ENCODE results near the gene ADAMTS6. TPM values are rescaled to one million over a fixed set of nuclear protein-coding genes. Genes with fewer than 3 reads are reported as not detected.
"Not testable (repeated sequence)": the region's sequence is repeated elsewhere in the genome, so short reads cannot be mapped to it uniquely, and the experiment has no call there.

Gene ADAMTS6
- total and polyA plus RNA-seq, 2 of the 13 experiments (the other 11 are each of a cell fraction or from before 2014, with no cell fraction given), result 3.1 to 8.2 TPM

GRCh38 chr5:65382582-65382981 is 99.1 kb downstream of the ADAMTS6 start:
- Histone ChIP-seq H3K9me3 (ENCODE audit: low read length) (no peaks in the 10 kb centered on the region), H3K4me3 (replicated peaks in 1 of 3; ENCODE audit: insufficient read depth in 1 of 3, low read depth in 2 of 3, low read length in 3 of 3) (no peak overlapping the region), H3K4me1 (ENCODE audit: insufficient read depth, low read length) (no peaks in the 10 kb centered on the region), H3K27ac (ENCODE audit: extremely low read length, insufficient read depth, low read length) (no peak overlapping the region), H3K4me2 (ENCODE audit: low read depth, low read length) (no peak overlapping the region), H3K27me3 (ENCODE audit: control insufficient read depth in 1 of 2, insufficient read depth in 2 of 2, low read length in 2 of 2) (no peaks in the 10 kb centered on the region), H2AFZ (ENCODE audit: low read length) (no peak overlapping the region), H4K20me1 (ENCODE audit: insufficient read depth, low read length) (no peaks in the 10 kb centered on the region), H3K9ac (ENCODE audit: insufficient read depth, low read depth, low read length) (no peak overlapping the region), H3K79me2 (ENCODE audit: insufficient read depth, low read length) (no peaks in the 10 kb centered on the region), H3K36me3 (replicated peaks in 1 of 2; ENCODE audit: control insufficient read depth in 1 of 2, insufficient read depth in 2 of 2, low read length in 2 of 2) (no peaks in the 10 kb centered on the region)
- FAIRE-seq (no peak), ATAC-seq (peak; percentile 47; the same call in 2 of the 3 replicates), DNase-seq (ENCODE audit: low spot score) (no peak)
- BruUV-seq (replicated peaks), result no TSS peak
- intact Hi-C loops (cut with micrococcal nuclease; ENCODE audit: unreplicated experiment) (no loop called here), in situ Hi-C loops (cut with HindIII; ENCODE audit: extremely low pct_ligation_motif_present, low pct_unique_long_range_greater_than_20kb) (no loop called here)
- TF ChIP-seq POGZ (CRISPR knock-in tag; IDR thresholded peaks at IDR 0.05), result no peak
- no peak for TF ChIP-seq ZNF501 (CRISPR knock-in tag; IDR thresholded peaks at IDR 0.05)
- peak; percentile 36; the same call in 1 of the 2 replicates for TF ChIP-seq STAG1 (CRISPR knock-in tag; IDR thresholded peaks at IDR 0.05)
- ChIA-PET CTCF (ENCODE audit: low intra/inter-chr PET ratio, low total read pairs) (no interaction called here), POLR2A (no interaction called here)
- 33% methylated on average over 1 of the region's 1 CpG for WGBS (ENCODE audit: low lambda C conversion rate)

DNA sequence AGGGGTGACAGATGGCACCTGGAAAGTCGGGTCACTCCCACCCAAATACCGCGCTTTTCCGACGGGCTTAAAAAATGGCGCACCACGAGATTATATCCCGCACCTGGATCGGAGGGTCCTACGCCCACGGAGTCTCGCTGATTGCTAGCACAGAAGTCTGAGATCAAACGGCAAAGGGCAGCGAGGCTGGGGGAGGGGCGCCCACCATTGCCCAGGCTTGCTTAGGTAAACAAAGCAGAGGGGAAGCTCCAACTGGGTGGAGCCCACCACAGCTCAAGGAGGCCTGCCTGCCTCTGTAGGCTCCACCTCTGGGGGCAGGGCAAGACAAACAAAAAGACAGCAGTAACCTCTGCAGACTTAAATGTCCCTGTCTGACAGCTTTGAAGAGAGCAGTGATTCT is 111.2 kb downstream of the ADAMTS6 start:
- H3K36me3 ChIP-seq (replicated peaks in 1 of 2; ENCODE audit: control insufficient read depth in 1 of 2, insufficient read depth in 2 of 2, low read length in 2 of 2); H3K4me1 ChIP-seq (ENCODE audit: insufficient read depth, low read length); DNase-seq (ENCODE audit: low spot score); ATAC-seq; CTCF ChIA-PET (ENCODE audit: low intra/inter-chr PET ratio, low total read pairs); H3K27me3 ChIP-seq (ENCODE audit: control insufficient read depth in 1 of 2, insufficient read depth in 2 of 2, low read length in 2 of 2); H3K9me3 ChIP-seq (ENCODE audit: low read length); H3K9ac ChIP-seq (ENCODE audit: insufficient read depth, low read depth, low read length); FAIRE-seq; intact Hi-C loops (cut with micrococcal nuclease; ENCODE audit: unreplicated experiment); H2AFZ ChIP-seq (ENCODE audit: low read length); BruUV-seq (replicated peaks); POLR2A ChIA-PET; H4K20me1 ChIP-seq (ENCODE audit: insufficient read depth, low read length); H3K4me2 ChIP-seq (ENCODE audit: low read depth, low read length); in situ Hi-C loops (cut with HindIII; ENCODE audit: extremely low pct_ligation_motif_present, low pct_unique_long_range_greater_than_20kb); H3K27ac ChIP-seq (ENCODE audit: extremely low read length, insufficient read depth, low read length); H3K4me3 ChIP-seq (replicated peaks in 1 of 3; ENCODE audit: insufficient read depth in 1 of 3, low read depth in 2 of 3, low read length in 3 of 3); H3K79me2 ChIP-seq (ENCODE audit: insufficient read depth, low read length); TF ChIP-seq FOXA1 (IDR thresholded peaks at IDR 0.05): not testable (repeated sequence)
- WGBS (ENCODE audit: low lambda C conversion rate), result 88% methylated on average over 15 of the region's 15 CpGs
- TF ChIP-seq FOXA1 (CRISPR knock-in tag; IDR thresholded peaks at IDR 0.05), result peak; percentile 34; the same call in 1 of the 2 replicates
- TF ChIP-seq ZNF281 (CRISPR knock-in tag; IDR thresholded peaks at IDR 0.05; ENCODE audit: borderline replicate concordance), result peak; percentile 60
